Dedifferentiated amniotic fluid mesenchymal stem cell (primary cell): ENCODE measurements around the gene SLC7A1.

Experiments
- DNase-seq: peaks from one replicate; pipeline ENCODE4 v3.0.0-alpha.2; 2016; ENCODE audit errors: extremely low spot score

The SLC7A1 gene

GRCh38 chr13:29510651-29511084 lies 84.8 kb downstream of the SLC7A1 start:
- no peak for DNase-seq

GRCh38 chr13:29509999-29510589 lies 85.4 kb downstream of the SLC7A1 start:
- DNase-seq: no peak

GRCh38 chr13:29508876-29509252 lies 86.6 kb downstream of the SLC7A1 start:
- DNase-seq: no peak

GRCh38 chr13:29508130-29508875 lies 87.2 kb downstream of the SLC7A1 start:
- DNase-seq: peak; percentile 70

GRCh38 chr13:29507356-29507755 lies 88.1 kb downstream of the SLC7A1 start:
- DNase-seq: no peak

- DNase-seq: no peak
Measured at GRCh38 chr13:29505950-29506349, 89.5 kb downstream of the SLC7A1 start.

GRCh38 chr13:29505511-29505910 lies 90.0 kb downstream of the SLC7A1 start:
- no peak for DNase-seq

- DNase-seq: no peak
Measured at GRCh38 chr13:29504691-29505090, 90.8 kb downstream of the SLC7A1 start.

GRCh38 chr13:29503041-29503837 lies 92.2 kb downstream of the SLC7A1 start:
- DNase-seq: no peak

- DNase-seq: no peak
Measured at GRCh38 chr13:29502391-29503008, 93.0 kb downstream of the SLC7A1 start.

GRCh38 chr13:29501674-29502073 lies 93.8 kb downstream of the SLC7A1 start:
- no peak for DNase-seq

- no peak for DNase-seq
Measured at GRCh38 chr13:29500386-29500785, 95.1 kb downstream of the SLC7A1 start.

- no peak for DNase-seq
Measured at GRCh38 chr13:29499506-29500165, 95.9 kb downstream of the SLC7A1 start.

GRCh38 chr13:29498426-29499040 lies 97.0 kb downstream of the SLC7A1 start:
- DNase-seq: no peak

GRCh38 chr13:29497137-29497654 lies 98.3 kb downstream of the SLC7A1 start:
- DNase-seq: no peak

GRCh38 chr13:29496241-29496712 lies 99.2 kb downstream of the SLC7A1 start:
- no peak for DNase-seq

- DNase-seq: no peak
Measured at GRCh38 chr13:29494520-29494919, 101.0 kb downstream of the SLC7A1 start.

GRCh38 chr13:29493796-29494195 lies 101.7 kb downstream of the SLC7A1 start:
- DNase-seq: no peak

GRCh38 chr13:29491248-29491647 lies 104.2 kb downstream of the SLC7A1 start:
- DNase-seq: no peak

- DNase-seq: no peak
Measured at GRCh38 chr13:29490561-29490885, 105.0 kb downstream of the SLC7A1 start.
